CD4-positive, CD25-positive, alpha-beta regulatory T cell (primary cell): ENCODE data around the gene MYO1E. TPM values are rescaled to one million over a fixed set of nuclear protein-coding genes. Genes with fewer than 3 reads are reported as not detected.
"Not testable (repeated sequence)": the region's sequence is repeated elsewhere in the genome, so short reads cannot be mapped to it uniquely, and the experiment has no call there.

Source experiments
- ATAC-seq, 2 donors: fragments of 150-1000 bp; cut with Tn5 transposase; one replicate each; pipeline ENCODE4 v1.10.0; 2021; ENCODE audit warnings: low read depth in 2 of 2, moderate number of reproducible peaks in 2 of 2, moderate library complexity in 1 of 2
- DNase-seq, 3 donors: peaks; one replicate each; pipeline versions ENCODE4 v3.0.0 to v3.0.0-alpha.2; 2012 to 2022; ENCODE audit warnings: mixed read lengths in 1 of 3
- H3K27ac ChIP-seq: one replicate; pipeline ENCODE4 v1.7.0; 2013; ENCODE audit warnings: mild to moderate bottlenecking, low read length; ENCODE audit not compliant: insufficient read depth, poor library complexity, severe bottlenecking
- H3K27me3 ChIP-seq: one replicate; pipeline ENCODE4 v1.7.0; 2013; ENCODE audit warnings: low read length; ENCODE audit not compliant: control insufficient read depth, insufficient read depth
- H3K36me3 ChIP-seq: one replicate; pipeline ENCODE4 v1.7.0; 2013; ENCODE audit warnings: mild to moderate bottlenecking, low read length, moderate library complexity; ENCODE audit not compliant: control insufficient read depth, insufficient read depth
- H3K4me1 ChIP-seq: 2 replicates; pipeline ENCODE4 v1.7.0; 2013; ENCODE audit warnings: mild to moderate bottlenecking, low read length; ENCODE audit not compliant: insufficient read depth, control insufficient read depth, poor library complexity, severe bottlenecking
- H3K4me3 ChIP-seq: one replicate; pipeline ENCODE4 v1.7.0; 2013; ENCODE audit warnings: low read depth, mild to moderate bottlenecking, low read length, moderate library complexity
- H3K9me3 ChIP-seq, 2 experiments: 1 replicate in 1 of 2; 2 replicates in 1 of 2; pipeline ENCODE4 v1.7.0; 2013; ENCODE audit warnings: low read length in 2 of 2, mild to moderate bottlenecking in 1 of 2, moderate library complexity in 1 of 2; ENCODE audit not compliant: control insufficient read depth in 2 of 2
- H3K27ac Mint-ChIP-seq, 3 donors: one replicate each; pipeline ENCODE4 v1.8.0; 2020 to 2022; ENCODE audit warnings: mild to moderate bottlenecking in 3 of 3, mixed read lengths in 3 of 3, moderate library complexity in 2 of 3
- H3K27me3 Mint-ChIP-seq: one replicate; pipeline ENCODE4 v1.8.0; 2022; ENCODE audit warnings: mild to moderate bottlenecking, mixed read lengths
- H3K36me3 Mint-ChIP-seq: one replicate; pipeline ENCODE4 v1.8.0; 2020; ENCODE audit warnings: mixed read lengths
- H3K4me1 Mint-ChIP-seq, 4 donors: one replicate each; pipeline ENCODE4 v1.8.0; 2020 to 2022; ENCODE audit warnings: mixed read lengths in 4 of 4, mild to moderate bottlenecking in 1 of 4
- H3K4me3 Mint-ChIP-seq, 4 donors: one replicate each; pipeline ENCODE4 v1.8.0; 2020 to 2022; ENCODE audit warnings: mild to moderate bottlenecking in 4 of 4, mixed read lengths in 4 of 4, moderate library complexity in 3 of 4
- H3K9me3 Mint-ChIP-seq, 7 donors: one replicate each; pipeline ENCODE4 v1.8.0; 2020 to 2022; ENCODE audit warnings: mixed read lengths in 7 of 7, mild to moderate bottlenecking in 3 of 7, moderate library complexity in 2 of 7
- polyA plus RNA-seq, 4 donors: library from polyadenylated mRNA; unstranded; fragments of 300-500 nt; fragmentation: Illumina TruSeq; gene quantifications; one replicate each; pipeline ENCODE4 v1.2.3, GENCODE V29; 2021
- total RNA-seq: library from RNA; stranded (reverse); gene quantifications from one replicate; pipeline ENCODE4 v1.2.3, GENCODE V29; 2022

MYO1E gene
- total and polyA plus RNA-seq, 5 donors from 2014 or later, result 0.14 to 1.6 (median 0.75) TPM

DNA sequence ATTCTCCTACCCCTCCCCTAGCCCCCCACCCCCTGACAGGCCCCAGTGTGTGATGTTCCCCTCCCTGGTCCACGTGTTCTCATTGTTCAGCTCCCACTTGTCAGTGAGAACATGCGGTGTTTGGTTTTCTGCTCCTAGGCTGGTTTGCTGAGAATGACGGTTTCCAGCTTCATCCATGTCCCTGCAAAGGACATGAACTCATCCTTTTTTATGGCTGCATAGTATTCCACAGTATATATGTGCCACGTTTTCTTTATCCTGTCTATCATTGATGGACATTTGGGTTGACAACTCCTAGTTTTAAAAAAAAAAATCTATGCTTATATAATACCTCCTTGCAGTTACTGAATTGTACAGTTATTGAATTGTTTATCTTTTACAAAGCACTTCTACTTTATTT, 35.9 kb downstream of the MYO1E start:
- H3K4me1 Mint-ChIP-seq, H3K27ac ChIP-seq, H3K4me3 ChIP-seq, H3K9me3 ChIP-seq, ATAC-seq, H3K9me3 Mint-ChIP-seq, H3K27ac Mint-ChIP-seq, H3K36me3 ChIP-seq, H3K27me3 Mint-ChIP-seq, H3K4me3 Mint-ChIP-seq, H3K4me1 ChIP-seq, H3K27me3 ChIP-seq, DNase-seq, H3K36me3 Mint-ChIP-seq: not testable (repeated sequence)

DNA sequence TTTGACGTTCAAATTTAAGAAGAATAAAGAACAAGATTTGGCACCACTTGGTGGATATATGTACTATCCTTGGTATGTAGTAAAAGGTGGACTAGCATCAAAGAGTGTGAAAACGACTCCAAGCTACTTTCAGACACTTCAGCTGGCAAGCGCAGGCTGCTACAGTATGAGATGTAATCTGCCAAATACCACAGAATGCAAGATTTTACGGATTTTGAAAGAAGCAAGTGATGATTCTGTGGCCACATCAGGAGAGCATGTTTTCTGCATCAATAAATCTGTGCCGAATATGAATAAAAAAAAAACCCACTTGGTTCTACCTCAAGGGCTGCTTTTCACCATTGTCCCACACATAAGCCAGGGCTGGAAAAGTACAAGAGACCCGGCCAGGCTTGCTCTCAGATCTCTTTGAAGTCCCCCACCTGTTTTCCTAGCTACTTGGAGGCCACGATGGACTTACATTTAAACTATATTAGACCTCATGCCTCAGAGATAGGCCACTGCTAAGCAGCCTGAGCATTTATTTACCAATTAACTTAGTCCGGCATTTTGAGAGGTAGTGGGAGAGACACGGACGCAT, 37.4 kb downstream of the MYO1E start:
- Mint-ChIP-seq H3K9me3 (peaks cover 0 to under 1% (median 0%) of the 10 kb centered on the region in 7 donors), H3K4me3 (no peak overlapping the region), H3K27me3 (peaks cover 9% of the 10 kb centered on the region), H3K36me3 (no peaks in the 10 kb centered on the region), H3K4me1 (no peaks in the 10 kb centered on the region), H3K27ac (no peak overlapping the region)
- H3K4me3 ChIP-seq, result no peak overlapping the region
- H3K9me3 ChIP-seq, result no peaks in the 10 kb centered on the region
- H3K27me3 ChIP-seq, result no peaks in the 10 kb centered on the region
- ATAC-seq (no peak), DNase-seq (no peak)
- no peaks in the 10 kb centered on the region for H3K4me1 ChIP-seq
- no peaks in the 10 kb centered on the region for H3K36me3 ChIP-seq
- H3K27ac ChIP-seq, result no peak overlapping the region

DNA sequence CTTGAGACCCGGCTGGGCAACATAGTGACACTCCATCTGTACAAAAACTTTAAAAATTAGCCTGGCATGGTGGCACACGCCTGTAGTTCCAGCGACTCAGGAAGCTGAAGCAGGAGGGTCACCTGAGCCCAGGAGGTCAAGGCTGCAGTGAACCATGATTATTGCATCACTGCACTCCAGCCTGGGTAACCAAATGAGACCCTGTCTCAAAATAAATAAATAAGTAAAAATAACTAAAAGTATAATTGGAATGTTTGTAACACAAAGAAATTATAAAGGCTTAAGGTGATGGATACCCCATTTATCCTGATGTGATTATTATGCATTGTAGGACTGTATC, 38.6 kb downstream of the MYO1E start:
- no peaks in the 10 kb centered on the region for H3K9me3 ChIP-seq
- no peaks in the 10 kb centered on the region for H3K36me3 Mint-ChIP-seq
- H3K36me3 ChIP-seq, result no peaks in the 10 kb centered on the region
- no peaks in the 10 kb centered on the region for H3K27me3 ChIP-seq
- no peaks in the 10 kb centered on the region for H3K4me1 ChIP-seq
- no peak for ATAC-seq
- no peak overlapping the region for H3K27ac ChIP-seq
- no peaks in the 10 kb centered on the region for H3K9me3 Mint-ChIP-seq
- DNase-seq, result no peak
- H3K27ac Mint-ChIP-seq, result no peak overlapping the region
- no peak overlapping the region for H3K4me3 ChIP-seq
- H3K4me3 Mint-ChIP-seq, result no peak overlapping the region
- no peaks in the 10 kb centered on the region for H3K4me1 Mint-ChIP-seq
- H3K27me3 Mint-ChIP-seq, result peaks cover 9% of the 10 kb centered on the region

DNA sequence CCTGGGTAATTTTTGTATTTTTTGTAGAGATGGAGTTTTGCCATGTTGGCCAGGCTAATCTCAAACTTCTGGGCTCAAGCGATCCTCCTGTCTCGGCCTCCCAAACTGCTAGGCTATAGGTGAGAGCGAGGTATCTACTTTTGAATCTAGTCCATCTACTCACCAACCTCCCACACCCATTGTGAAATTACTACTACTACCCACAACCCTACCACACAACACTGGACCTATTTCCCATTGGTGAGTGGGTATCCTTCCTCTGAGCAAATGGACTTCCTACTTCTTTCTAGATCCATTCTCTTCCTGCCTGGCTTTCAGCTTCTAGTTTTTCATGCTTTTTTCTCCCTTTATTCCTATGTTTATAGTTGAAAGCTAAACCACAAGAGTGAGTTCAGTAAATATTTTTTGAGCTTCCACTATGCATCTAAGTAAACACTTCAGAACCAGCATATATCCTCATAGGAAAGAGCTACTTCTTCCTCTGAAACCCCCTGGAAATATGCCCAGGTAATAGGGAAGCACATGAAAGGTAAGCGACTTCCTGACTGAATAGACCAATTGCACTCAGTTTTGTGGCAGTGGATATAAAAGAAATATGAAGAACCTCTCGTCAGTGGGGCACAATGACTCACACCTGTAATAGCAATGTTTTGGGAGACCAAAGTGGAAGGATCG, 39.1 kb downstream of the MYO1E start:
- no peaks in the 10 kb centered on the region for H3K4me1 ChIP-seq

DNA sequence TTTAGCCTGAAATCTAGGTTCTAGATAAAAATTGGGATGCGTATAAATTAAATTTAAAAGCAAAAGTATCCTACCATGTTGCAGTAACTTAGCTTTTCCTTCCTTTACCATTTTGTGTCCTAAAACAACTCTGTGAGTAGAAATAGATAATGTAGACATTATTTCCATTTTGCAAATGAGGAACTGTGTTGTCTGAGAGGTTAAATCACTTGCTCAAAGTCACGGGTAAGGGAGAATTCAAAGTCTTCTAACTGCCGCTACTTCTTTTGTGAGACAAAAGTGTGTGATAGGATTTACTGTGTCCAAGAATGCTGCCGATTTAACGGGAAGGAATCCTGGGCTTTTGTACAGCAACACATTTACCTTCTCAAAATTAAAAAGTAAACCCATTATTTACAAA, 40.7 kb downstream of the MYO1E start:
- no peaks in the 10 kb centered on the region for H3K36me3 ChIP-seq
- no peaks in the 10 kb centered on the region for H3K9me3 ChIP-seq
- no peaks in the 10 kb centered on the region for H3K36me3 Mint-ChIP-seq
- no peaks in the 10 kb centered on the region for H3K4me1 ChIP-seq
- ATAC-seq (no peak), DNase-seq (no peak)
- H3K4me1 Mint-ChIP-seq, result no peaks in the 10 kb centered on the region
- H3K27ac ChIP-seq, result no peak overlapping the region
- H3K27me3 ChIP-seq, result no peaks in the 10 kb centered on the region
- H3K4me3 ChIP-seq, result no peak overlapping the region
- no peak overlapping the region for H3K27ac Mint-ChIP-seq
- peaks cover 9% of the 10 kb centered on the region for H3K27me3 Mint-ChIP-seq
- H3K9me3 Mint-ChIP-seq, result no peaks in the 10 kb centered on the region
- no peak overlapping the region for H3K4me3 Mint-ChIP-seq

More for the DNA sequence above, 39.1 kb downstream of the MYO1E start:
- Histone ChIP-seq H3K36me3 (no peaks in the 10 kb centered on the region), H3K4me3 (no peak overlapping the region), H3K27me3 (no peaks in the 10 kb centered on the region), H3K27ac (no peak overlapping the region), H3K9me3 (no peaks in the 10 kb centered on the region)
- Mint-ChIP-seq H3K27ac (peak overlapping the region in 1 of 3 donors; percentile 5), H3K4me3 (no peak overlapping the region), H3K9me3 (no peaks in the 10 kb centered on the region), H3K36me3 (no peaks in the 10 kb centered on the region), H3K4me1 (no peaks in the 10 kb centered on the region), H3K27me3 (peaks cover 9% of the 10 kb centered on the region)
- no peak for DNase-seq
- ATAC-seq, result no peak

DNA sequence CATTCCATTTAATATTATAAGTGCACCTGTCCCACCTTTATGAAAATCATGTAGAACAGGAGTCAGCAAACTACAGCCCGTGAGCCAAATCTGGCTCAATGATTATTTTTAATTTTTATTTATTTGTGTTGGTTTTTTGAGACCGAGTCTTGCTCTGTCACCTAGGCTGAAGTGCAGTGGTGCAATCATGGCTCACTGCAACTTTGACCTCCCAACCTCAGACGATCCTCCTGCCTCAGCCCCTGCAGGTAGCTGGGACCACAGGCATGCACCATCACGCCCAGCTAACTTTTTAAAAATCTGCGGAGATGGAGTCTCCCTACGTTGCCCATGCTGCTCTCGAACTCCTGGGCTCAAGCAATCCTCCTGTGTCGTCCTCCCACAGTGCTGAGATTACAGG, 42.0 kb downstream of the MYO1E start:
- H3K4me3 ChIP-seq, result no peak overlapping the region
- H3K36me3 ChIP-seq, result no peaks in the 10 kb centered on the region
- Mint-ChIP-seq H3K4me3 (no peak overlapping the region), H3K27me3 (peaks cover 9% of the 10 kb centered on the region), H3K4me1 (no peaks in the 10 kb centered on the region), H3K36me3 (no peaks in the 10 kb centered on the region), H3K9me3 (no peaks in the 10 kb centered on the region), H3K27ac (no peak overlapping the region)
- ATAC-seq, result no peak
- no peak overlapping the region for H3K27ac ChIP-seq
- no peaks in the 10 kb centered on the region for H3K4me1 ChIP-seq
- DNase-seq, result no peak
- H3K27me3 ChIP-seq, result no peaks in the 10 kb centered on the region
- H3K9me3 ChIP-seq, result no peaks in the 10 kb centered on the region

DNA sequence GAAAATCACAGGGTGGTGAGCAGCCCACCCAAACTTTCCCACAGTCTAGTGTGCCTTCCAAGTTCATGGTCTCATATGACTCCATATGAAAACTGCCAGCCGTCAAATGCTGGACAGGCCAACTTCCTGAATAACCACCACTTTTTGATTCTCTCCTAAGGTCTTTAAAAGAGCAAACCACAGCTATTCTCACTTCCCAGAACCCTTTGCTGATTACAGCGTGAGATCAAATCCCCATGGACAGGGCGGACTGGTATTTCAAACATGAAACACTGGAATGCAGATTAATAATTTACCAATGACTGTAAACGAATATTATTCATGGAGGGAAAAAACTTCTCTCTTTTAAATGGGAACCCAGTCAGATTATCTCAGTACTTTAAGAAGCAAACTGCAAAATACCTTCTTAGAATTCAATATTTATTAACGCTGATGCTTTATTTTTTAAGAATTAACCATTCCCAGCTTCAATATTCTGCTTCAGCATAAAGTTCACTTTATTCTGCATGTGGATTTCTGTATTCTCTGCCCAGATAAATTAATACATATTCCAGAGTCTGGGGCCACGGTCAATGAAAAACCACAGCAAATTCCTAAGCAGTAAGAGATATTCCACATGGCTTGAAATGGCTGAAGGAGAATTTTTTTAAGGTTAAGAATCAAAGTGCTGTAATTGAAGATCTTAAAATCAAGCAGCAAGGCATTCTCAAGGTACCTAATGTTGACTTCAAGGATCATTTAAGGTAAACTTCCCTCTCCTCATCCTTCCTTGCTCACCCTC, 42.9 kb downstream of the MYO1E start:
- Mint-ChIP-seq H3K4me1 (no peaks in the 10 kb centered on the region), H3K27me3 (peaks cover 14% of the 10 kb centered on the region), H3K27ac (no peak overlapping the region), H3K36me3 (no peaks in the 10 kb centered on the region), H3K4me3 (no peak overlapping the region), H3K9me3 (no peaks in the 10 kb centered on the region)
- no peak for ATAC-seq
- no peaks in the 10 kb centered on the region for H3K4me1 ChIP-seq
- no peaks in the 10 kb centered on the region for H3K36me3 ChIP-seq
- no peak overlapping the region for H3K4me3 ChIP-seq
- no peaks in the 10 kb centered on the region for H3K9me3 ChIP-seq
- H3K27me3 ChIP-seq, result no peaks in the 10 kb centered on the region
- no peak overlapping the region for H3K27ac ChIP-seq
- no peak for DNase-seq

DNA sequence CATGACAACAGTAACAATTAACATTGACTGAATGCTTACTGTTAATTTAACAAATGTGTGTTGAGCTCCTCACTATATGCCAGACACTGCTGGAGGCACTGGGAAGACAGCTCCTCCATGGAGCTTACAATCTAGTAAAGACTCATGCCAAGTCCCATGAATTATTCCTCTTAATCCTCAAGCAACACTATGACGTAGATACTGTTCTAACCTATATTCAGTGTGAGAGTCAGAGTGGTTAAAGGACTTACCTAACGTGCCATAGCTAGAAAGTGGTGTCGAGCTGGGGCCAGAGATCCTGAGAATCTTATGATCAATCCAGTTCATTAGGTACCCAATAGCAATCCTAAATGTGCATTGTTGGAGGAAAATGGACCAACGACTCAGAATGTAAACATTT, 43.6 kb downstream of the MYO1E start:
- ATAC-seq (no peak), DNase-seq (no peak)
- H3K27ac Mint-ChIP-seq, result no peak overlapping the region
- Histone ChIP-seq H3K27ac (no peak overlapping the region), H3K4me3 (no peak overlapping the region), H3K27me3 (no peaks in the 10 kb centered on the region), H3K4me1 (no peaks in the 10 kb centered on the region), H3K36me3 (no peaks in the 10 kb centered on the region), H3K9me3 (no peaks in the 10 kb centered on the region)
- peaks cover 16% of the 10 kb centered on the region for H3K27me3 Mint-ChIP-seq
- H3K36me3 Mint-ChIP-seq, result no peaks in the 10 kb centered on the region
- H3K4me1 Mint-ChIP-seq, result no peaks in the 10 kb centered on the region
- H3K4me3 Mint-ChIP-seq, result no peak overlapping the region
- H3K9me3 Mint-ChIP-seq, result no peaks in the 10 kb centered on the region
